IMR-90 (cell line): ENCODE data around the gene FAM171A1. TPM values are rescaled to one million over a fixed set of nuclear protein-coding genes. Genes with fewer than 3 reads are reported as not detected.

Source experiments
- ATAC-seq: fragments of 200-7000 bp; cut with Tn5 transposase; 2 replicates; pipeline ENCODE4 v1.9.1; 2020; ENCODE audit warnings: low read depth, mild to moderate bottlenecking, moderate library complexity
- BruUV-seq: library from RNA; stranded (reverse); fragments of 400-500 nt; replicated peaks from 2 replicates; lab custom pipeline; 2021; lab: Mats Ljungman, UMichigan
- CTCF ChIA-PET: fragments of 300-600 bp; formaldehyde crosslinking; extraction: SDS; loops from one replicate; lab custom pipeline; 2021; ENCODE audit warnings: antibody characterized with exemption; lab: Yijun Ruan, JAX
- POLR2A ChIA-PET: fragments of 300-600 bp; sonication (Branson Sonifier 250); formaldehyde crosslinking; loops from one replicate; lab custom pipeline; 2022; ENCODE audit warnings: antibody characterized with exemption; ENCODE audit not compliant: unreplicated experiment; lab: Charles Lee
- DNase-seq: peaks from one replicate; pipeline ENCODE4 v3.0.0; 2013
- H2AFZ ChIP-seq: replicated peaks from 2 replicates; pipeline ENCODE3; 2013; ENCODE audit warnings: low read length, mild to moderate bottlenecking; ENCODE audit not compliant: poor library complexity
- H2AK5ac ChIP-seq: 2 replicates; pipeline ENCODE4 v1.6.1; 2013; ENCODE audit warnings: low read depth, low read length, inconsistent platforms
- H2AK9ac ChIP-seq: replicated peaks from 2 replicates; pipeline ENCODE3; 2013; ENCODE audit warnings: mild to moderate bottlenecking, low read depth, low read length, moderate library complexity; ENCODE audit not compliant: poor library complexity
- H2BK120ac ChIP-seq: 2 replicates; pipeline ENCODE4 v1.6.1; 2013; ENCODE audit warnings: low read depth, low read length, inconsistent platforms
- H2BK15ac ChIP-seq: 3 replicates; pipeline ENCODE4 v1.6.1; 2013; ENCODE audit warnings: low read depth, low read length, inconsistent platforms
- H2BK20ac ChIP-seq: 2 replicates; pipeline ENCODE4 v1.6.1; 2013; ENCODE audit warnings: low read depth, mild to moderate bottlenecking, inconsistent platforms, low read length, moderate library complexity
- H2BK5ac ChIP-seq: 2 replicates; pipeline ENCODE4 v1.6.1; 2013; ENCODE audit warnings: mild to moderate bottlenecking, low read depth, low read length, inconsistent platforms; ENCODE audit not compliant: poor library complexity, severe bottlenecking
- H3K14ac ChIP-seq: replicated peaks from 2 replicates; pipeline ENCODE4 v1.6.1; 2013; ENCODE audit warnings: low read depth, low read length, inconsistent platforms
- H3K18ac ChIP-seq: 2 replicates; pipeline ENCODE4 v1.6.1; 2013; ENCODE audit warnings: low read depth, low read length, control low read depth
- H3K23ac ChIP-seq: 2 replicates; pipeline ENCODE4 v1.6.1; 2013; ENCODE audit warnings: low read depth, low read length, inconsistent platforms
- H3K27ac ChIP-seq: 2 replicates; pipeline ENCODE4 v1.5.1; 2013; ENCODE audit warnings: mild to moderate bottlenecking, control low read depth, low read length; ENCODE audit not compliant: insufficient read depth
- H3K27me3 ChIP-seq: 2 replicates; pipeline ENCODE4 v1.6.1; 2013; ENCODE audit warnings: low read length; ENCODE audit not compliant: control insufficient read depth, insufficient read depth
- H3K36me3 ChIP-seq: 2 replicates; pipeline ENCODE4 v1.6.1; 2013; ENCODE audit warnings: low read length, mixed read lengths; ENCODE audit not compliant: control insufficient read depth, insufficient read depth
- H3K4ac ChIP-seq: 2 replicates; pipeline ENCODE4 v1.6.1; 2013; ENCODE audit warnings: low read depth, low read length, inconsistent platforms
- H3K4me1 ChIP-seq: 2 replicates; pipeline ENCODE4 v1.6.1; 2013; ENCODE audit warnings: low read length, mixed read lengths; ENCODE audit not compliant: control insufficient read depth, insufficient read depth
- H3K4me2 ChIP-seq: 2 replicates; pipeline ENCODE4 v1.6.1; 2013; ENCODE audit warnings: low read depth, mild to moderate bottlenecking, control low read depth, low read length, moderate library complexity
- H3K4me3 ChIP-seq: 2 replicates; pipeline ENCODE4 v1.5.1; 2013; ENCODE audit warnings: low read depth, mild to moderate bottlenecking, control low read depth, low read length, moderate library complexity; ENCODE audit not compliant: insufficient read depth
- H3K56ac ChIP-seq: 2 replicates; pipeline ENCODE4 v1.6.1; 2013; ENCODE audit warnings: low read length, inconsistent platforms; ENCODE audit not compliant: insufficient read depth; ENCODE audit errors: extremely low read depth
- H3K79me1 ChIP-seq, 2 experiments: 2 replicates each; pipeline ENCODE4 v1.6.1; 2013; ENCODE audit warnings: low read length in 2 of 2, inconsistent platforms in 1 of 2, low read depth in 1 of 2
- H3K9ac ChIP-seq: 2 replicates; pipeline ENCODE4 v1.6.1; 2013; ENCODE audit warnings: low read depth, low read length, control low read depth
- H3K9me1 ChIP-seq: 2 replicates; pipeline ENCODE4 v1.6.1; 2013; ENCODE audit warnings: low read length, inconsistent platforms; ENCODE audit not compliant: insufficient read depth
- H3K9me3 ChIP-seq: 2 replicates; pipeline ENCODE4 v1.6.1; 2013; ENCODE audit warnings: low read length; ENCODE audit not compliant: control insufficient read depth, insufficient read depth
- H4K20me1 ChIP-seq: 2 replicates; pipeline ENCODE4 v1.6.1; 2013; ENCODE audit warnings: low read length, inconsistent platforms; ENCODE audit not compliant: insufficient read depth
- H4K5ac ChIP-seq: 2 replicates; pipeline ENCODE4 v1.6.1; 2013; ENCODE audit warnings: mild to moderate bottlenecking, low read depth, low read length, control low read depth
- H4K8ac ChIP-seq, 2 experiments: 2 replicates each; pipeline ENCODE4 v1.6.1; 2013; ENCODE audit warnings: low read depth in 2 of 2, low read length in 2 of 2, control low read depth in 1 of 2, inconsistent platforms in 1 of 2
- H4K91ac ChIP-seq: 2 replicates; pipeline ENCODE4 v1.6.1; 2013; ENCODE audit warnings: low read depth, low read length, inconsistent platforms; ENCODE audit not compliant: insufficient read depth
- MAZ ChIP-seq: IDR thresholded peaks from 2 replicates; pipeline ENCODE4 v1.6.1; 2012; ENCODE audit warnings: low read depth, mild to moderate bottlenecking, low read length, improper control_type of control experiment, moderate library complexity, borderline replicate concordance
- WGBS, 2 experiments: methylation state at CpG; one replicate each; pipeline versions ENCODE4 v1.1.5 to v1.1.7; 2013; ENCODE audit warnings: missing lambda C conversion rate in 2 of 2; ENCODE audit not compliant: insufficient read length in 1 of 2; ENCODE audit errors: extremely low coverage in 2 of 2; 5-methylcytosine and 5-hydroxymethylcytosine counted together
- dilution Hi-C: fragments of 300-500 bp; cut with HindIII; formaldehyde crosslinking; loops from one replicate; pipeline ENCODE4 v1.14.3; 2018; ENCODE audit warnings: low sequenced_read_pairs; ENCODE audit not compliant: unreplicated experiment
- in situ Hi-C: fragments of 300-500 bp; cut with MboI; formaldehyde crosslinking; loops from 3 replicates; pipeline ENCODE4 v1.14.3; 2019; ENCODE audit warnings: low sequenced_read_pairs, inconsistent platforms, mixed read lengths
- intact Hi-C: fragments of 100-400 bp; cut with micrococcal nuclease; formaldehyde crosslinking; loops from 2 replicates; pipeline ENCODE4 v1.10.0; 2022
- polyA plus RNA-seq, 3 experiments: library from polyadenylated mRNA; depleted of rRNA; stranded (reverse); fragments of >200 nt; gene quantifications; 2 replicates each; pipeline ENCODE4 v1.2.3, GENCODE V29; 2012; ENCODE audit warnings: low replicate concordance in 1 of 3
- total RNA-seq: library from RNA; depleted of rRNA; stranded (reverse); fragments of >200 nt; gene quantifications from 2 replicates; pipeline ENCODE4 v1.2.3, GENCODE V29; 2012

FAM171A1 gene
- total and polyA plus RNA-seq, 2 of the 4 experiments (the other 2 are of a cell fraction) = 20.3 to 30.6 TPM

DNA sequence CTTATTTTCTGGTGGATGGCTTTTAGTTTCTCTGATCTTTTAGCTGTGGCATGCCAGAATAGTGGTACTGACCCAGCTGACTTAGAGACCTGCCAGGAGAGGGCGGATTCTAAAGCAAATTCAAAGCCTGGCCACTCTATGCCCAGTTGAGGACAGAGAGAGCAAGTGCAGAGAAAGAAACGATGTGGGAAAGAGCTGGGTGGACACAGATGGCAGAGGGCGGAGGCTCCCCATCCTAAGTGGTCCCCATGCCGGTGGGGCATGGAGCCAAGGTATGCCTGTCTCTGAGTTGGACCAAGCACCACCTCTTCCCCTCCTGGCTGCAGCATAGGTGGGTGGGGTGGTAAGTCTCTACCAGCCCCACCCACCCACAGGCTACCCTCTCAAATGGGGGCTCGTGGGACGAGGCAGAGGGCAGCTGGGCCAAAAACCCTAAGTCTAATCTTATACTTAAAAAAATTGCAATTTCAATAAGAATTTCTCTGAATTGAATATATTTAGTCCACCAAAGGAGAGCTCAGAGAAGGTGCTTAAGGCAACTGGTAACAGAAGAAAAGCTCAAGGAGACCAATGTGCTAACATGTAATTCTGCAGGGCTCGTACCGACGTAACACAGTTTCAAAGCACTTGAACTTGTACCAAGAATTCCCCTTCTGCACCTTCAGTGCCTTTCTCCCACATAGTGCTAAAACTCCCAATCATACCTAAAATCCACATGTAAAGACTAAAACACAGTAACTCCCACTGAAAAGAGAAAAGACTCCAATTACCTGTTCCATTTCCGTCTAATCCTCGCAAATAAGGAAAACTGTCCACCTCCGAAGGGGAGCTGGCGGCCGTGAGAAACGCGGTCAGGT is 116.9 kb downstream of the FAM171A1 start:
- no peak overlapping the region for H2BK120ac ChIP-seq
- no peaks in the 10 kb centered on the region for H3K79me1 ChIP-seq
- POLR2A ChIA-PET = no interaction called here
- no peak overlapping the region for H3K18ac ChIP-seq
- H4K5ac ChIP-seq = no peak overlapping the region
- no peak overlapping the region for H4K91ac ChIP-seq
- dilution Hi-C loops = no loop called here
- H3K56ac ChIP-seq = no peak overlapping the region
- H3K4ac ChIP-seq = no peak overlapping the region
- H3K27me3 ChIP-seq = no peaks in the 10 kb centered on the region
- H3K9me1 ChIP-seq = no peaks in the 10 kb centered on the region; the same call in 1 of the 2 replicates
- ATAC-seq (no peak), DNase-seq (no peak)
- BruUV-seq = no TSS peak
- no peak overlapping the region for H4K8ac ChIP-seq
- no peaks in the 10 kb centered on the region for H4K20me1 ChIP-seq
- no peak overlapping the region for H2AK9ac ChIP-seq
- H3K36me3 ChIP-seq = no peaks in the 10 kb centered on the region; the same call in 1 of the 2 replicates
- TF ChIP-seq MAZ = no peak
- WGBS, 2 experiments = 88% methylated on average over 11 of the region's 16 CpGs; no CpG with 5 or more reads in 1 of the 2 experiments
- no peak overlapping the region for H2BK20ac ChIP-seq
- no peaks in the 10 kb centered on the region for H3K4me1 ChIP-seq
- no peak overlapping the region for H3K9ac ChIP-seq
- no peak overlapping the region for H2AK5ac ChIP-seq
- H2AFZ ChIP-seq = no peak overlapping the region
- no peak overlapping the region for H3K4me2 ChIP-seq
- no peak overlapping the region for H2BK15ac ChIP-seq
- in situ Hi-C loops = no loop called here
- no peak overlapping the region for H3K23ac ChIP-seq
- CTCF ChIA-PET = no interaction called here
- H3K14ac ChIP-seq = no peak overlapping the region
- H3K4me3 ChIP-seq = no peak overlapping the region
- no peak overlapping the region for H2BK5ac ChIP-seq
- intact Hi-C loops = no loop called here
- no peaks in the 10 kb centered on the region for H3K9me3 ChIP-seq
- no peak overlapping the region for H3K27ac ChIP-seq
